HEK293 (cell line): ENCODE results near the gene HGFAC.

Experiments
- CTCF ChIA-PET: fragments of 350-600 bp; formaldehyde crosslinking; extraction: SDS; loops from one replicate; lab custom pipeline; 2021; ENCODE audit warnings: antibody characterized with exemption; lab: Yijun Ruan, JAX
- POLR2A ChIA-PET: fragments of 300-600 bp; formaldehyde crosslinking; extraction: SDS; loops from one replicate; lab custom pipeline; 2020; ENCODE audit warnings: antibody characterized with exemption, inconsistent platforms; lab: Yijun Ruan, JAX
- H3K27ac ChIP-seq: fragments of 200-500 bp; sonication (Bioruptor generic); 2 replicates; pipeline ENCODE4 v1.5.1; 2014; ENCODE audit warnings: low read depth, low read length, control low read depth, inconsistent platforms; ENCODE audit errors: extremely low read depth
- H3K36me3 ChIP-seq, 2 experiments: fragments of 200-500 bp in 1 of 2; sonication (Bioruptor generic) in 1 of 2; 1 replicate in 1 of 2; 2 replicates in 1 of 2; pipeline ENCODE4 v1.5.1; 2014 to 2017; ENCODE audit warnings: inconsistent platforms in 2 of 2, low read length in 2 of 2; ENCODE audit not compliant: control insufficient read depth in 2 of 2, insufficient read depth in 1 of 2
- H3K4me1 ChIP-seq: fragments of 200-500 bp; sonication (Bioruptor generic); 2 replicates; pipeline ENCODE4 v1.5.1; 2014; ENCODE audit warnings: mild to moderate bottlenecking, low read length, inconsistent platforms; ENCODE audit not compliant: control insufficient read depth, insufficient read depth
- H3K4me3 ChIP-seq: 2 replicates; pipeline ENCODE4 v1.5.1; 2011; ENCODE audit warnings: low read depth, mild to moderate bottlenecking, control low read depth, low read length, moderate library complexity
- H3K9me3 ChIP-seq: fragments of 200-500 bp; sonication (Bioruptor generic); 2 replicates; pipeline ENCODE4 v1.5.1; 2014; ENCODE audit warnings: low read depth, low read length, inconsistent platforms; ENCODE audit not compliant: control insufficient read depth, insufficient read depth
- FEZF1 ChIP-seq: fragments of 450-650 bp; formaldehyde crosslinking; IDR thresholded peaks from 2 replicates; pipeline ENCODE4 v1.5.1; 2016; ENCODE audit warnings: missing biosample characterization, missing genetic modification characterization
- GLIS1 ChIP-seq: fragments of 450-650 bp; formaldehyde crosslinking; IDR thresholded peaks from 2 replicates; pipeline ENCODE4 v1.5.1; 2016; ENCODE audit warnings: missing biosample characterization, missing genetic modification characterization
- GLIS2 ChIP-seq: fragments of 450-650 bp; formaldehyde crosslinking; IDR thresholded peaks from 2 replicates; pipeline ENCODE4 v1.5.1; 2016; ENCODE audit warnings: missing biosample characterization, missing genetic modification characterization
- ZBTB20 ChIP-seq: fragments of 450-650 bp; formaldehyde crosslinking; IDR thresholded peaks from 2 replicates; pipeline ENCODE4 v1.5.1; 2016; ENCODE audit warnings: missing biosample characterization, missing genetic modification characterization
- ZBTB44 ChIP-seq: fragments of 450-650 bp; IDR thresholded peaks from 2 replicates; pipeline ENCODE4 v1.5.1; 2018; ENCODE audit warnings: missing biosample characterization, mild to moderate bottlenecking, missing genetic modification characterization
- ZBTB8A ChIP-seq: fragments of 450-650 bp; formaldehyde crosslinking; IDR thresholded peaks from 2 replicates; pipeline ENCODE4 v1.5.1; 2016; ENCODE audit warnings: missing biosample characterization, missing genetic modification characterization
- ZIC2 ChIP-seq: fragments of 450-650 bp; formaldehyde crosslinking; IDR thresholded peaks from 2 replicates; pipeline ENCODE4 v1.5.1; 2016; ENCODE audit warnings: missing biosample characterization, missing genetic modification characterization
- ZNF10 ChIP-seq: fragments of 450-650 bp; formaldehyde crosslinking; IDR thresholded peaks from 2 replicates; pipeline ENCODE4 v1.5.1; 2017; ENCODE audit warnings: missing biosample characterization, missing genetic modification characterization
- ZNF121 ChIP-seq: fragments of 450-650 bp; formaldehyde crosslinking; IDR thresholded peaks from 2 replicates; pipeline ENCODE4 v1.5.1; 2016; ENCODE audit warnings: missing biosample characterization, missing genetic modification characterization
- ZNF155 ChIP-seq: fragments of 450-650 bp; formaldehyde crosslinking; IDR thresholded peaks from 2 replicates; pipeline ENCODE4 v1.5.1; 2016; ENCODE audit warnings: missing biosample characterization, missing genetic modification characterization
- ZNF202 ChIP-seq: fragments of 450-650 bp; formaldehyde crosslinking; IDR thresholded peaks from 2 replicates; pipeline ENCODE4 v1.5.1; 2016; ENCODE audit warnings: missing biosample characterization, missing genetic modification characterization, borderline replicate concordance
- ZNF274 ChIP-seq, 2 experiments: fragments of 200-500 bp in 1 of 2; fragments of 450-650 bp in 1 of 2; sonication (Bioruptor generic) in 1 of 2; formaldehyde crosslinking in 1 of 2; IDR thresholded peaks; 2 replicates each; pipeline versions ENCODE4 v1.5.1 to v1.6.1; 2014 to 2016; ENCODE audit warnings: borderline replicate concordance in 1 of 2, inconsistent platforms in 1 of 2, low read length in 1 of 2, missing biosample characterization in 1 of 2, missing genetic modification characterization in 1 of 2
- ZNF302 ChIP-seq: fragments of 450-650 bp; formaldehyde crosslinking; IDR thresholded peaks from 2 replicates; pipeline ENCODE4 v1.5.1; 2016; ENCODE audit warnings: missing biosample characterization, missing genetic modification characterization, low read depth
- ZNF341 ChIP-seq: fragments of 450-650 bp; formaldehyde crosslinking; IDR thresholded peaks from 2 replicates; pipeline ENCODE4; 2016; ENCODE audit warnings: low read depth, missing biosample characterization, missing genetic modification characterization
- ZNF394 ChIP-seq: fragments of 450-650 bp; formaldehyde crosslinking; IDR thresholded peaks from 2 replicates; pipeline ENCODE4 v1.5.1; 2016; ENCODE audit warnings: missing biosample characterization, missing genetic modification characterization, mild to moderate bottlenecking, moderate library complexity, borderline replicate concordance
- ZNF423 ChIP-seq: fragments of 450-650 bp; formaldehyde crosslinking; IDR thresholded peaks from 2 replicates; pipeline ENCODE4 v1.5.1; 2016; ENCODE audit warnings: missing biosample characterization, missing genetic modification characterization
- ZNF426 ChIP-seq: fragments of 450-650 bp; formaldehyde crosslinking; IDR thresholded peaks from 2 replicates; pipeline ENCODE4 v1.5.1; 2017; ENCODE audit warnings: missing biosample characterization, missing genetic modification characterization, mild to moderate bottlenecking, inconsistent platforms, moderate library complexity
- ZNF530 ChIP-seq: fragments of 450-650 bp; formaldehyde crosslinking; IDR thresholded peaks from 2 replicates; pipeline ENCODE4 v1.5.1; 2016; ENCODE audit warnings: low read depth, missing biosample characterization, missing genetic modification characterization
- ZNF639 ChIP-seq: fragments of 450-650 bp; formaldehyde crosslinking; IDR thresholded peaks from 2 replicates; pipeline ENCODE4 v1.5.1; 2016; ENCODE audit warnings: missing biosample characterization, missing genetic modification characterization
- ZNF670 ChIP-seq: fragments of 450-650 bp; formaldehyde crosslinking; IDR thresholded peaks from 2 replicates; pipeline ENCODE4 v1.5.1; 2016; ENCODE audit warnings: missing biosample characterization, missing genetic modification characterization, low read depth

The HGFAC gene

DNA sequence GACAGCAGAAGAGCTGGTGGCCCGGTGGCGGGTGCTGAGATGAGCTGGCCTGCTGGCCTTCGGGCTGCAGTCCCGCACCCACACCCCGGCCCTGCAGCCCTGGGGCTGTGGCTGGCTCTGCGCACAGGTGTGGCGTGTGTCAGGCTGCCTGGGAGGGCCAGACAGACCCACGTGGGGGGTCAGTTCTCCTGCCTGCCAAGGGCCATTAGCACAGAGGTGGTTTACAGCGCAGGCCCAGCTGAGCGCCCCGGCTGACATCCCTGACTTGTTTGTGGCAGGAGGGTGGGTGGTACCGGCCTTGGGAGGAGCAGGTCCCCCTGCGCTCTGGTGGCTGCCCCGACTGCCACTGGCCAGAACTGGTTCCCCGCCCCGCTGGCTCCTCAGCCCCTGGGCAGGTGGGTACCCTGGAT lies 9.4 kb upstream of the HGFAC start:
- no peaks in the 10 kb centered on the region for H3K4me1 ChIP-seq
- ChIA-PET POLR2A (no interaction called here), CTCF (interaction anchor here (1.1 kb wide), 1 partner anchor 11 kb away, joined by 3 read pairs; no protein-coding TSS in a partner anchor)
- TF ChIP-seq ZNF639 (tag by site-specific recombination) (no peak), FEZF1 (tag by site-specific recombination) (no peak), ZNF121 (no peak), ZBTB20 (tag by site-specific recombination) (no peak), ZNF423 (no peak), ZNF302 (tag by site-specific recombination) (no peak), ZIC2 (tag by site-specific recombination) (0 out of 2 replicates have a peak, but pooled peaks have one; percentile 22), ZNF670 (tag by site-specific recombination) (no peak), GLIS2 (peak; percentile 20; the same call in 1 of the 2 replicates), GLIS1 (tag by site-specific recombination) (peak; percentile 96)
- peaks cover 0 to 6% of the 10 kb centered on the region in 2 experiments; a peak in 1 of 3 replicates for H3K36me3 ChIP-seq
- H3K9me3 ChIP-seq, result no peaks in the 10 kb centered on the region
- H3K4me3 ChIP-seq, result no peak overlapping the region
- no peak overlapping the region for H3K27ac ChIP-seq

DNA sequence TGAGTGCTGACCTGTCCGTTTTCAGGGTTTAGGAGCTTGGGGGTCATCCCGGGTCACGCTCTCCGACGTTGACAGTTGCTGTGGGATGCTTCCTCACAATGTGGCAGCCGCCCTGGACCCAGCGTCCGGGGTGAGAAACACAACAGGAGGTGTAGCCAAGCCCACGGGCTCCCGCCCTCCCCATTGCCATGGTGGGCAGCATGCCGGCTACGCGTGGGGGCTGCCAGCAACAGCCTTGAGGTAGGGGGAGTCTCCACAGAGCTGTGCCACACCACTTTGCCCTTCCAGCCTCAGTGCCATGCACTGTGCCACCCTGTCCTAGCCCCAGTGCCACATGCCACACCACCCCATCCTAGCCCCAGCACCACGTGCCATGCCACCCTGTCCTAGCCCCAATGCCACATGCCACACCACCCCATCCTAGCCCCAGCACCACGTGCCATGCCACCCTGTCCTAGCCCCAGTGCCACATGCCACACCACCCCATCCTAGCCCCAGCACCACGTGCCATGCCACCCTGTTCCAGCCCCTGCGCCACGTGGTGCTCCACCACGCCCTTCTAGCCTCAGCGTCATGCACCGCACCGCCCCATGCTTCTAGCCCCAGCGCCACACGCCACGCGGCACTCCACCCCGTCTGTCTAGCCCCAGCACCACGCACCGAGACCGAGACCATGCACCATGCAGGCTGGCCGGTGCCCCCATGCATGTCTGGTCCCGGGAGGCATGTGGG lies 8.5 kb upstream of the HGFAC start:
- H3K36me3 ChIP-seq, result peaks cover 0 to 6% of the 10 kb centered on the region in 2 experiments; a peak in 1 of 3 replicates
- no peaks in the 10 kb centered on the region for H3K4me1 ChIP-seq
- POLR2A ChIA-PET, result no interaction called here
- no peak overlapping the region for H3K4me3 ChIP-seq
- H3K9me3 ChIP-seq, result no peaks in the 10 kb centered on the region
- CTCF ChIA-PET, result interaction anchor here (1.1 kb wide), 1 partner anchor 10 kb away, joined by 3 read pairs; no protein-coding TSS in a partner anchor
- TF ChIP-seq ZBTB44 (tag by site-specific recombination), result no peak
- no peak for TF ChIP-seq ZNF394 (tag by site-specific recombination)
- no peak for TF ChIP-seq ZBTB8A
- no peak for TF ChIP-seq ZNF426 (tag by site-specific recombination)
- no peak for TF ChIP-seq ZNF530 (tag by site-specific recombination)
- TF ChIP-seq ZNF10 (tag by site-specific recombination), result no peak
- TF ChIP-seq ZNF274 (IDR thresholded peaks at IDR 0.05; ENCODE audit: low read length), result no peak
- no peak for TF ChIP-seq ZNF274 (tag by site-specific recombination; IDR thresholded peaks at IDR 0.05; ENCODE audit: borderline replicate concordance)
- TF ChIP-seq ZNF155 (tag by site-specific recombination), result no peak
- no peak for TF ChIP-seq ZNF202
- no peak for TF ChIP-seq ZNF341
- H3K27ac ChIP-seq, result no peak overlapping the region
